Fibroblast of the aortic adventitia (primary cell): ENCODE results near the gene FLYWCH1. TPM values are rescaled to one million over a fixed set of nuclear protein-coding genes. Genes with fewer than 3 reads are reported as not detected.

ENCODE experiments used
- DNase-seq: peaks from one replicate; pipeline ENCODE4 v3.0.0-alpha.2; 2010; ENCODE audit warnings: low read depth
- H3K4me3 ChIP-seq: 2 replicates; pipeline ENCODE4 v1.5.1; 2011; ENCODE audit warnings: low read depth, mild to moderate bottlenecking, control low read depth, low read length, moderate library complexity
- total RNA-seq: library from RNA; depleted of rRNA; stranded (reverse); fragments of >200 nt; gene quantifications from 2 replicates; pipeline ENCODE4 v1.2.3, GENCODE V29; 2012; ENCODE audit warnings: low replicate concordance
- TF ChIP-seq, protein P1 (sequence below): IDR thresholded peaks from 2 replicates; pipeline ENCODE4 v1.5.1; 2011; ENCODE audit warnings: mild to moderate bottlenecking, low read length, control low read depth, inconsistent platforms; ENCODE audit not compliant: insufficient read depth

FLYWCH1 gene
- total RNA-seq, 1 donor = 37.4 TPM

DNA sequence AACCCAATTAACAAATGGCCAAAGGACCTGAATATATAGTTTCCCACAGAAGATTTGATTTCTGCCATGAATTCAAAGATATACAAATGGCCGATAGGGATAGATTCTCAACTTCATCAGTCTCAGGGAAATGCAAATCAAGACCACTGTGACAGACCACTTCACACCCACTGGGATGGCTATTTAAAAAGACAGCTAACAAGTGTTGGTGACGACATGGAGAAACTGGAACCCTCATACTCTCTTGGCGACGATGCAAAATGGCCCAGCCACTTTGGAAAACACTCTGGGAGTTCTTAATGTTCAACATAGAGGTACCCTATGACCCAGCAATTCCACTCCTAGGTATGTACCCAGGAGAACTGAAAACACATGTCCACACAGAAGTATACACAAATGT is 34.9 kb downstream of the FLYWCH1 start:
- TF ChIP-seq, protein P1, sequence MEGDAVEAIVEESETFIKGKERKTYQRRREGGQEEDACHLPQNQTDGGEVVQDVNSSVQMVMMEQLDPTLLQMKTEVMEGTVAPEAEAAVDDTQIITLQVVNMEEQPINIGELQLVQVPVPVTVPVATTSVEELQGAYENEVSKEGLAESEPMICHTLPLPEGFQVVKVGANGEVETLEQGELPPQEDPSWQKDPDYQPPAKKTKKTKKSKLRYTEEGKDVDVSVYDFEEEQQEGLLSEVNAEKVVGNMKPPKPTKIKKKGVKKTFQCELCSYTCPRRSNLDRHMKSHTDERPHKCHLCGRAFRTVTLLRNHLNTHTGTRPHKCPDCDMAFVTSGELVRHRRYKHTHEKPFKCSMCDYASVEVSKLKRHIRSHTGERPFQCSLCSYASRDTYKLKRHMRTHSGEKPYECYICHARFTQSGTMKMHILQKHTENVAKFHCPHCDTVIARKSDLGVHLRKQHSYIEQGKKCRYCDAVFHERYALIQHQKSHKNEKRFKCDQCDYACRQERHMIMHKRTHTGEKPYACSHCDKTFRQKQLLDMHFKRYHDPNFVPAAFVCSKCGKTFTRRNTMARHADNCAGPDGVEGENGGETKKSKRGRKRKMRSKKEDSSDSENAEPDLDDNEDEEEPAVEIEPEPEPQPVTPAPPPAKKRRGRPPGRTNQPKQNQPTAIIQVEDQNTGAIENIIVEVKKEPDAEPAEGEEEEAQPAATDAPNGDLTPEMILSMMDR = no peak
- H3K4me3 ChIP-seq = no peak overlapping the region
- DNase-seq = no peak

DNA sequence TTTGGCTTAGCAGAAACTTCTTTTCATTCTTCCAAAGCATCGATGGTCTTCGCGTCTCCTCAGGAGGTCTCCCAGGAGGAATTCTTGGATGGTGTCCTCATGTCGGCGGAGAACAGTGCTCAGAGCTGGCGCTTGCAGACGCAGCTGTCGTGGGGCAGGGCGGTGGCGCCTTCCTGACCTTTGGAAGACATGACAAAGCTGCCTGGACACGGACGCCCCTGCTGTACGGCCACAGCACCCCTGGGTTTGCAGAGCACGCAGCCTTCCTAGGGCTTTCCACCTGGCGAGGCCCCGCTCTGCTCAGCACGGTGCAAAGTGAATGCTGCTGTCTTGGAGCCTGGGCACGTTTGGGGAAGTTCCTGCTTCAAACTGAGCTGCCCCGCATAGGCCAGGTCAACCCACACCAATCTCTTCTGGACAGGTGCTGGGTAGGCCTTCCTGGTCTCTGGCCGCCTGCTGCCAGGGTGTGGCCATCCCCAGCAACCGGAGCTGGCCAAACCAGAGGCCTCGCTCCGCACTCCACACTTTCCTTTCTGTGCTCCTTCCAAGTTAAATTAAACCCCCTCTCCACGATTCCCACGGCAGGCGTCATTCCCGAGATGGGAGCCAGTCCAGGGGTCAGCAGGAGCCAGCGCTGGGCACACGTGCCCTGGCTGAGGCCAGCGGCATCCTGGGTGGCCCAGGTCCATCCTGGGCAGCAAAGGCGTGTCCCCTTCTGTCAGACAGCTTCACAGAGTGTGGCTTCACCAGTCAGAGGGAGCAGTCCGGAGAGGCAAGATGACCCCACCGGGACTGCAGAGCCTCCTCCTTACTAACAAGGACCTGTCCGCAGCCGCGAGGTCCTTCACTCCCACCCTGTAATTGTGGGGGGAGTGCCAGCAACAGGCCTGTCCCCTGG is 37.3 kb downstream of the FLYWCH1 start:
- TF ChIP-seq, protein P1 = no peak
- no peak for DNase-seq
- no peak overlapping the region for H3K4me3 ChIP-seq

DNA sequence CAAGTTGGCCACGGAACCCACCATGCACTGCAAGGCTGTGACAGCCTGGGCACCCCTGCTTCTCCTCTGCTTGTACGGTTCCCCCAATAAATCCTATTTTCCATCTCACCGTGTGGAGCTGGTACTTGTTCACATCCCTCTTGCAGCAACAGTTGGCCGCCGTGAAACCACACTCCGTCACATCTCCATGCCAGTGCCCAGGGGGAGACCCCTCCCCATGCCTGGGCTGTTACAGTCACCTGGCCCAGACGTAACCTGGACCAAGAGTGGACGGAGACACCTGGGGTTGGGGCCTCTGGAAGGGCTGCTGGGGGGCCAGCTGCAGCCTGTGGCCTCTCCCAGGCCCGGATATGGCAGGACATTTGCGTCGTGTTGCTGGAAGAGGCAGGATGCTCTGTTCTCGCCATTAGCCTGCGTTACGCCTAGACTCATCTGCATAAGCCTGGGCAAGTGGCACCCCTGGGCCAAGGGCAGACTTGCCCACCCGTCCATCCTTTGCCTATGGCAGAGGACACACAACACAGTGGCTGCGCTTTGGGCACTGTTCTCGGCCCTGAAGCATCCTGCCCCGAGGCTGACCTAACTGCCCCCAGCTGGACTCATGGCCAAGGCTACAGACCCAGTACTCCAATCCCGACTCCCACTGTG is 38.1 kb downstream of the FLYWCH1 start:
- DNase-seq = no peak
- H3K4me3 ChIP-seq = no peak overlapping the region
- TF ChIP-seq, protein P1 = no peak

DNA sequence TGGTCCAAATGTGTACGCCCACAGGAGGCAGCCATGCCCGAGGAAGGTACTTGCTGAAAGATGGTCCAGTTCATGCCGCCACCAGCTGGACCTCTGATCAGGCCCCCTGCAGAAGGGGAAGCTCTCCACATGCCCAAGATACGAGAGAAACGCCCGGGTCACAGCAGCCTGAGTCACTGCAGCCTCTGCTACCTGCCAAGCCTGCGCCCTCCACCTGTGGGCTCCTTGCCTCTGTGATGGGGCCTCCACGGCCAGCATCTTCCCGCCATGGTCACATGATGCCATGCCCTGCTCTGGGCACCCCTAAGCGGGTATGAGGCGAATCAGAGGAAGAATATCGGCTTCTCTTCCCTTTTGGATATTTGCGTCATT is 38.6 kb downstream of the FLYWCH1 start:
- TF ChIP-seq, protein P1 = no peak
- DNase-seq = no peak
- H3K4me3 ChIP-seq = no peak overlapping the region

DNA sequence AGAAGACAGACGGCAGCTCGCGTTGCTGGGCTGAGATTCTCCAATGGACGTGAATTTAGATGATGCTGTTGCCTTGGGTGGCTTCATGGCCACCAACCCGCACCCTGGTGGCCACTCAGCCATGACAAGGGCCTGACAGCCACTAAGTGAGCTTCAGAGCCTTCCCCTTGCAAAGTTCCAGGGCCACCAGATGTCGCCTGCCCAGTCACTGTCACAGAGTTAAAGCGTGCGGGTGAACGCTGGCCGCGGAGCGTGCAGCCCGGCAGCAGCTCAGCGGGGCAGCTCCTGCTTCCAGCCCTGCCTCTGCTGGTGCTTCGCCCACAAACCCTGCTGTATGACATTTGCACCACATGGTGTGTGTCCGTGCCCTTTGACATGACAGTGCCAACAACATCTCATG is 39.0 kb downstream of the FLYWCH1 start:
- TF ChIP-seq, protein P1 = no peak
- no peak overlapping the region for H3K4me3 ChIP-seq
- no peak for DNase-seq

DNA sequence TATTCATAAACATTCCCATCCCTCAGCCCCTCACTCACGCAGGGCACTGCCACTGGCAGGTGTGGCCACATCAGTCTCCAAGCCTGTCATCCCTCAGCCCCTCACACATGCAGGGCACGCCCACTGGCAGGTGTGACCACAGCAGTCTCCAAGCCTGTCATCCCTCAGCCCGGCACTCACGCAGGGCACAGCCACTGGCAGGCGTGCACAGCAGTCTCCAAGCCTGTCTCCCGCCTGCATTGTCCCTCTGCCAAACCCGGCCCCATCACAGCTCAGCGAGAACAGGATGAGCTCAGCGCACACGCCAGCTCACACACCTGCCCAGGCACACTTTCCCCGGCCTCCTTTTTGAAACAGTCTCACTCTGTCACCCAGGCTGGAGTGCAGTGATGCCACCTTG is 40.9 kb downstream of the FLYWCH1 start:
- no peak for DNase-seq
- no peak overlapping the region for H3K4me3 ChIP-seq
- TF ChIP-seq, protein P1 = no peak
